Osteocyte (in vitro differentiated cells): ENCODE measurements around the gene TMED4. TPM values are rescaled to one million over a fixed set of nuclear protein-coding genes. Genes with fewer than 3 reads are reported as not detected.

Experiments used
- DNase-seq: peaks from one replicate; pipeline ENCODE4 v3.0.0; 2021; ENCODE audit warnings: mixed read lengths; ENCODE audit not compliant: unreplicated experiment; ENCODE audit errors: extremely low spot score
- H3K27ac Mint-ChIP-seq: one replicate; pipeline ENCODE4 v1.8.0; 2021; ENCODE audit warnings: mild to moderate bottlenecking, mixed read lengths; ENCODE audit not compliant: unreplicated experiment
- H3K27me3 Mint-ChIP-seq: one replicate; pipeline ENCODE4 v1.8.0; 2021; ENCODE audit warnings: mixed read lengths; ENCODE audit not compliant: unreplicated experiment
- H3K36me3 Mint-ChIP-seq: one replicate; pipeline ENCODE4 v1.8.0; 2021; ENCODE audit warnings: mixed read lengths; ENCODE audit not compliant: unreplicated experiment
- H3K4me1 Mint-ChIP-seq: one replicate; pipeline ENCODE4 v1.8.0; 2021; ENCODE audit warnings: mixed read lengths; ENCODE audit not compliant: unreplicated experiment
- H3K4me3 Mint-ChIP-seq: one replicate; pipeline ENCODE4 v1.8.0; 2021; ENCODE audit warnings: mild to moderate bottlenecking, moderate library complexity, mixed read lengths; ENCODE audit not compliant: unreplicated experiment
- H3K9me3 Mint-ChIP-seq: one replicate; pipeline ENCODE4 v1.8.0; 2021; ENCODE audit warnings: mixed read lengths; ENCODE audit not compliant: unreplicated experiment
- total RNA-seq: library from RNA; stranded (reverse); gene quantifications from 2 replicates; pipeline ENCODE4 v1.2.1, GENCODE V29; 2021
- TF ChIP-seq, protein P1 (sequence below): fragments of 200-600 bp; sonication (generic); IDR thresholded peaks from 2 replicates; pipeline ENCODE4 v1.5.0; 2021; ENCODE audit warnings: antibody characterized with exemption, mild to moderate bottlenecking, moderate library complexity

The TMED4 gene
- total RNA-seq, 1 donor from 2014 or later = 89.6 TPM

GRCh38 chr7:44615793-44616192, 33.8 kb upstream of the TMED4 start:
- H3K36me3 Mint-ChIP-seq = peaks cover 5% of the 10 kb centered on the region

DNA sequence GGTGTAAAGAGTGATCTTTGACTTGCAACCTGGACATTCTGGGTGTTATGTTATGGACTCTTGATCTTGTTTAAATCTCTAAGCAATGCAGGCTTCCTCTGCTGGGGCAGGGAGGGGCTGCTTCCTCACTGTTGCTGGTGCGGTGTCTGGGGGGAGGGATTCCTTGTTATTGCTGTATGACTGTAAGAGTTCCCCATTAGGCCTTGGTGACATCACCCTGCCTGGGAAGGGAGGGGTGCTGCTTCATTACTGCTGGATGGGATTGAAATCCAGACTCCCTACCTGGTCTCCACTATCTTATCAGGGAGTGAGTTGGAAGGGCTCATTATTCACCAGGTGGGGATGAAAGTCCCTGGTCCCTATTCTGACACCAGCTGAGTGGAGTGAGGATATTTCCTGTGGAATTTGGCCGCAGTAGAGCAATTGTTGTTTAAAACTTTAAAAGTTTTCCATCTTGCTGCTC, 33.1 kb upstream of the TMED4 start:
- no peak for DNase-seq
- peaks cover 33% of the 10 kb centered on the region for H3K4me1 Mint-ChIP-seq
- peaks cover 5% of the 10 kb centered on the region for H3K36me3 Mint-ChIP-seq
- H3K9me3 Mint-ChIP-seq = no peaks in the 10 kb centered on the region
- TF ChIP-seq, protein P1, sequence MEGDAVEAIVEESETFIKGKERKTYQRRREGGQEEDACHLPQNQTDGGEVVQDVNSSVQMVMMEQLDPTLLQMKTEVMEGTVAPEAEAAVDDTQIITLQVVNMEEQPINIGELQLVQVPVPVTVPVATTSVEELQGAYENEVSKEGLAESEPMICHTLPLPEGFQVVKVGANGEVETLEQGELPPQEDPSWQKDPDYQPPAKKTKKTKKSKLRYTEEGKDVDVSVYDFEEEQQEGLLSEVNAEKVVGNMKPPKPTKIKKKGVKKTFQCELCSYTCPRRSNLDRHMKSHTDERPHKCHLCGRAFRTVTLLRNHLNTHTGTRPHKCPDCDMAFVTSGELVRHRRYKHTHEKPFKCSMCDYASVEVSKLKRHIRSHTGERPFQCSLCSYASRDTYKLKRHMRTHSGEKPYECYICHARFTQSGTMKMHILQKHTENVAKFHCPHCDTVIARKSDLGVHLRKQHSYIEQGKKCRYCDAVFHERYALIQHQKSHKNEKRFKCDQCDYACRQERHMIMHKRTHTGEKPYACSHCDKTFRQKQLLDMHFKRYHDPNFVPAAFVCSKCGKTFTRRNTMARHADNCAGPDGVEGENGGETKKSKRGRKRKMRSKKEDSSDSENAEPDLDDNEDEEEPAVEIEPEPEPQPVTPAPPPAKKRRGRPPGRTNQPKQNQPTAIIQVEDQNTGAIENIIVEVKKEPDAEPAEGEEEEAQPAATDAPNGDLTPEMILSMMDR = no peak
- H3K4me3 Mint-ChIP-seq = no peak overlapping the region
- no peak overlapping the region for H3K27ac Mint-ChIP-seq
- no peaks in the 10 kb centered on the region for H3K27me3 Mint-ChIP-seq

More at GRCh38 chr7:44615793-44616192, 33.8 kb upstream of the TMED4 start:
- H3K27me3 Mint-ChIP-seq = no peaks in the 10 kb centered on the region
- no peak overlapping the region for H3K4me3 Mint-ChIP-seq
- TF ChIP-seq, protein P1 = no peak
- no peaks in the 10 kb centered on the region for H3K9me3 Mint-ChIP-seq
- DNase-seq = no peak
- H3K4me1 Mint-ChIP-seq = peaks cover 33% of the 10 kb centered on the region
- H3K27ac Mint-ChIP-seq = no peak overlapping the region

DNA sequence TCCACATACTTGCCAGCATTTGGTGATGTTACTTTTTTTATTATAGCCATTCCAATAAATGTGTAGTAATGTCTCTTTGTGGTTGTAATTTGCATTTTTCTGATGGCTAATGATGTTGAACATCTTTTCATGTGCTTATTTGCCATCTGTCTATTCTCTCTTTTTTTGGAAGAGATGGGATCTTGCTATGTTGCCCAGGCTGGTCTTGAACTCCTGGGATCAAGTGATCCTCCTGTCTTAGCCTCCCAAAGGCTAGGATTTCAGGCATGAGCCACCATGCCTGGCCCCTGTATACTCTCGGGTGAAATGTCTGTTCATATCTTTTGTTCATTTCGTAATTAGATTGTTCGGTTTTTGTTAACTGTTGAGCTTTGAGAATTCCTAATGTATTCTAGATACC, 27.8 kb upstream of the TMED4 start:
- TF ChIP-seq, protein P1 = no peak
- H3K36me3 Mint-ChIP-seq = peaks cover 5% of the 10 kb centered on the region
- H3K9me3 Mint-ChIP-seq = no peaks in the 10 kb centered on the region
- DNase-seq = no peak
- no peak overlapping the region for H3K4me3 Mint-ChIP-seq
- H3K4me1 Mint-ChIP-seq = peaks cover 51% of the 10 kb centered on the region
- no peaks in the 10 kb centered on the region for H3K27me3 Mint-ChIP-seq
- no peak overlapping the region for H3K27ac Mint-ChIP-seq

DNA sequence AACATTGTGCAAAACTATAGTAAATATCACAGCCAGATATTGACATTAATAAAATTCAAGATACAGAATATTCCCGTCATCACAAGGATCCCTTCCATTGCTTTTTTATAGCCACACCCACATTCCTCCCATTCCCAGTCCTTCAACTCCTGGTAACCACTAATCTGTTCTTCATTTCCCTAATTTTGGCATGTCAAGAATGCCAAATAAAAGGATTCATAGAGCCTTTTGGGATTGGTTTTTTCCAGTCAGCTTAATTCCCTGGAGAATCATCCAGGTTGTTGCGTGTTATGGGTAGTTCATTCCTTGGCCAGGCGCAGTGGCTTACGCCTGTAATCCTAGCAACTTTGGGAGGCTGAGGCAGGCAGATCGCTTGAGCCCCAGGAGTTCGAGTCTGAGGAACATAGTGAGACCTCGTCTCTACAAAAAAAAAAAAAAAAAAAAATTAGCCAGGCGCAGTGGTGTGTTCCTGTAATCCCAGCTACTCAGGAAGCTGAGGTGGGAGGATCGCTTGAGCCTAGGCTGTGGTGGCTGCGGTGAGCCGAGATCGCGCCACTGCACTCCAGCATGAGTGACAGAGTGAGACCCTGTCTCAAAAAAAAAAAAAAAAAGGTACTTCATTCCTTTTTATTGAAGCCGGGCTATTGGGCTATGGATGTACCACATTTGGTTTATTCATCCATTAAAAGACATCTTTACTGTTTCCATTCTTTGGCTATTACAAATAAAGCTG, 27.1 kb upstream of the TMED4 start:
- no peak for DNase-seq
- Mint-ChIP-seq H3K36me3 (peaks cover under 1% of the 10 kb centered on the region), H3K4me1 (peaks cover 45% of the 10 kb centered on the region), H3K9me3 (no peaks in the 10 kb centered on the region), H3K27ac (peak overlapping the region; percentile 76), H3K4me3 (no peak overlapping the region), H3K27me3 (no peaks in the 10 kb centered on the region)
- TF ChIP-seq, protein P1 = no peak

DNA sequence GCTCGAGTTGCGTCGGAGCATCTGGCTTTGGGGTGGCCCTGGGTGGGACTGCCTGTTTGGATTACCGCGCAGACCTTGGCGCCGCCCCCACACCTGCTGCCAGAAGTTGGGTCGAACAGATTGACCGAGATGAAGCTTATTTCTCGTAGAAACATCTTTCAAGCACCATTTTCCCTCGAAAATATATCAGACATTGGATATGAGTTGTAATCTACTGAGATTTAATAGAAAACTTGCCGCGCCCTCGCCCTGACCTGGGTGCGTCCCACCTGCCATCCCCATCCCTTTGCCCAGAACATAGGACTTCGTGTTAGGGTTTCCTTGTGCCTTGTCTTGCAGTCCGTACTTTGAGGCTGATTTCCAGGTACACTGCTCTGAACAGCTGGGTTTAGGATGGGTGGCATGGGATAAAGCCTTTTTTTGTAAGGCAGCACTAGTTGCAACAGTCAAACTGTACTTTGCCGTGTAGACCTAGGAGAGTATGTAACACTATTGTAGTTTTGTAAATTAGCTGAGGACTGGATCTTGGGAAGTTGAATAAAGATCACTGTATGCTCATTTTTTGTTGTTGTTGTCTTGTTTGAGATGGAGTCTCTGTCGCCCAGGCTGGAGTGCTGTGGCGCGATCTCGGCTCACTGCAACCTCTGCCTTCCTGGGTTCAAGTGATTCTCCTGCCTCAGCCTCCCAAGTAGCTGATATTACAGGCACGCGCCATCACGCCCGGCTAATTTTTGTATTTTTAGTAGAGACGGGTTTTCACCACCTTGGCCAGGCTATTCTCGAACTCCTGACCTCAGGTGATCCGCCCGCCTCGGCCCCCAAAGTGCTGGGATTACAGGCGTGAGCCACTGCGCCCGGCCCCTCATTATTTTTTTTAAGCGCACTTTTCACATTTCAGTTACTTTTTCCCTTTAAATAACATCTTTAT, 25.4 kb upstream of the TMED4 start:
- peaks cover 7% of the 10 kb centered on the region for H3K27me3 Mint-ChIP-seq
- TF ChIP-seq, protein P1 = no peak
- H3K4me3 Mint-ChIP-seq = peak overlapping the region; percentile 96
- no peaks in the 10 kb centered on the region for H3K36me3 Mint-ChIP-seq
- H3K4me1 Mint-ChIP-seq = peaks cover 44% of the 10 kb centered on the region
- H3K27ac Mint-ChIP-seq = peak overlapping the region; percentile 92
- DNase-seq = no peak
- H3K9me3 Mint-ChIP-seq = no peaks in the 10 kb centered on the region
